Liver (tissue), 3 donors: ENCODE data around the gene CIB4.

Source experiments
- EGR1 ChIP-seq, 2 donors: IDR thresholded peaks; 2 replicates each; pipeline ENCODE4 v1.6.1; 2016 to 2018; ENCODE audit warnings: antibody characterized with exemption in 2 of 2, low read depth in 2 of 2
- HNF4A ChIP-seq, 2 donors: conservative IDR thresholded peaks; 2 replicates each; pipeline ENCODE4 v1.6.1; 2016; ENCODE audit warnings: antibody characterized with exemption in 2 of 2, mild to moderate bottlenecking in 2 of 2
- HNF4G ChIP-seq: IDR thresholded peaks from 2 replicates; pipeline ENCODE4 v1.6.1; 2016; ENCODE audit warnings: antibody characterized with exemption
- JUND ChIP-seq, 2 donors: IDR thresholded peaks; 2 replicates each; pipeline ENCODE4 v1.6.1; 2016; ENCODE audit warnings: antibody characterized with exemption in 2 of 2
- MAX ChIP-seq: IDR thresholded peaks from 2 replicates; pipeline ENCODE4 v1.6.1; 2016; ENCODE audit warnings: antibody characterized with exemption
- RAD21 ChIP-seq, 2 donors: IDR thresholded peaks; 2 replicates each; pipeline ENCODE4 v1.6.1; 2016; ENCODE audit warnings: antibody characterized with exemption in 2 of 2, mild to moderate bottlenecking in 2 of 2
- TAF1 ChIP-seq: conservative IDR thresholded peaks from 2 replicates; pipeline ENCODE4 v1.6.1; 2016; ENCODE audit warnings: antibody characterized with exemption, mild to moderate bottlenecking
- YY1 ChIP-seq: IDR thresholded peaks from 2 replicates; pipeline ENCODE4 v1.6.1; 2016; ENCODE audit warnings: antibody characterized with exemption, mild to moderate bottlenecking
- ZBTB33 ChIP-seq: IDR thresholded peaks from 2 replicates; pipeline ENCODE4 v1.6.1; 2016; ENCODE audit warnings: antibody characterized with exemption
- TF ChIP-seq, protein P1 (sequence below): IDR thresholded peaks from 2 replicates; pipeline ENCODE4 v1.6.1; 2016; ENCODE audit warnings: antibody characterized with exemption, mild to moderate bottlenecking
- TF ChIP-seq, protein P2 (sequence below): fragments of 150-350 bp; IDR thresholded peaks from 2 replicates; pipeline ENCODE4 v1.5.1; 2017; ENCODE audit warnings: improper control_type of control experiment, low read depth, low read length; ENCODE audit not compliant: missing input control
- TF ChIP-seq, protein P3 (sequence below): IDR thresholded peaks from 2 replicates; pipeline ENCODE4 v1.6.1; 2016; ENCODE audit warnings: antibody characterized with exemption
- donor health status: healthy.
- donor health status: healthy.

DNA sequence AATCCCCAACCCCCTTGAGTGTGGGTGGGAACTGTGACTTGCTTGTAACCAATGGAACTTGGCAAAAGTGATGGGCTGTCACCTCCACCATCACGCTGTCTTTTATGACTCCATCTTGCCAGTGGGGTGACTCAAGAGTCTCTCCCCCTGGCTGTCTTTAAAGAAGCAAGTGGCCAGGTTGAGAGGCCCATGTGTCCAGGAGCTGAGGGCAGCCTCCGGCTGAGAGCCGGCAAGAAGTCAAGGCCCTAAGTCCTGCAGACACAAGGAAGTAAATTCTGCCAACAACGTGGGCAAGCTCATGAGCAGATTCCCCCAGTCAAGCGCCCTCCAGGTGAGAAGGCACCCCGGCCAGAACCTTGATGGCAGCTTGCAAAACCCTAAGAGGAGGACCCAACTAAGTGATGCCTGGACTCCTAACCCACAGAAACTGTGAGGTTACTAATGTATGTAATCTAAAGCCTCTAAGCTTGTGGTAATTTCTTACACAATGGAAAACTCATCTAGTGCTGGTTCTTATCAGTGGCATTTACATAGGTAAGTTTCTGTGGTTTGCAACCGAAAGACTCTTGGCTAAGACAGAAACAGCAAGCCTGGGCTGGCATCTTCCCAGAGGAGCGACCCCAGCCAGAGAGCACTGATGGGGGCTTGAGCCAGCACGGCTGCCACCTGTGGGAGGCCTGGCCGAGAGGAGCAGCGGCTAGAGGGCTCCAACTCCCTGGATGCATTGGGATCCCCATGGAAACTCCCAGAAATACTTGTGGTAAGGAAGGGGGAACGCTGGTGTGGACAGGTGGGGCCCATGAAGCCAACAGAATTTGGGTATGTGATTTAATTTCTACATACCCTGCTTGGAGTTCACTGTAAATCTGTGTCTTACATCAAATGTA is 49.3 kb downstream of the CIB4 start:
- TF ChIP-seq YY1: no peak
- TF ChIP-seq, protein P1, sequence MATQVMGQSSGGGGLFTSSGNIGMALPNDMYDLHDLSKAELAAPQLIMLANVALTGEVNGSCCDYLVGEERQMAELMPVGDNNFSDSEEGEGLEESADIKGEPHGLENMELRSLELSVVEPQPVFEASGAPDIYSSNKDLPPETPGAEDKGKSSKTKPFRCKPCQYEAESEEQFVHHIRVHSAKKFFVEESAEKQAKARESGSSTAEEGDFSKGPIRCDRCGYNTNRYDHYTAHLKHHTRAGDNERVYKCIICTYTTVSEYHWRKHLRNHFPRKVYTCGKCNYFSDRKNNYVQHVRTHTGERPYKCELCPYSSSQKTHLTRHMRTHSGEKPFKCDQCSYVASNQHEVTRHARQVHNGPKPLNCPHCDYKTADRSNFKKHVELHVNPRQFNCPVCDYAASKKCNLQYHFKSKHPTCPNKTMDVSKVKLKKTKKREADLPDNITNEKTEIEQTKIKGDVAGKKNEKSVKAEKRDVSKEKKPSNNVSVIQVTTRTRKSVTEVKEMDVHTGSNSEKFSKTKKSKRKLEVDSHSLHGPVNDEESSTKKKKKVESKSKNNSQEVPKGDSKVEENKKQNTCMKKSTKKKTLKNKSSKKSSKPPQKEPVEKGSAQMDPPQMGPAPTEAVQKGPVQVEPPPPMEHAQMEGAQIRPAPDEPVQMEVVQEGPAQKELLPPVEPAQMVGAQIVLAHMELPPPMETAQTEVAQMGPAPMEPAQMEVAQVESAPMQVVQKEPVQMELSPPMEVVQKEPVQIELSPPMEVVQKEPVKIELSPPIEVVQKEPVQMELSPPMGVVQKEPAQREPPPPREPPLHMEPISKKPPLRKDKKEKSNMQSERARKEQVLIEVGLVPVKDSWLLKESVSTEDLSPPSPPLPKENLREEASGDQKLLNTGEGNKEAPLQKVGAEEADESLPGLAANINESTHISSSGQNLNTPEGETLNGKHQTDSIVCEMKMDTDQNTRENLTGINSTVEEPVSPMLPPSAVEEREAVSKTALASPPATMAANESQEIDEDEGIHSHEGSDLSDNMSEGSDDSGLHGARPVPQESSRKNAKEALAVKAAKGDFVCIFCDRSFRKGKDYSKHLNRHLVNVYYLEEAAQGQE: no peak
- TF ChIP-seq, protein P2, sequence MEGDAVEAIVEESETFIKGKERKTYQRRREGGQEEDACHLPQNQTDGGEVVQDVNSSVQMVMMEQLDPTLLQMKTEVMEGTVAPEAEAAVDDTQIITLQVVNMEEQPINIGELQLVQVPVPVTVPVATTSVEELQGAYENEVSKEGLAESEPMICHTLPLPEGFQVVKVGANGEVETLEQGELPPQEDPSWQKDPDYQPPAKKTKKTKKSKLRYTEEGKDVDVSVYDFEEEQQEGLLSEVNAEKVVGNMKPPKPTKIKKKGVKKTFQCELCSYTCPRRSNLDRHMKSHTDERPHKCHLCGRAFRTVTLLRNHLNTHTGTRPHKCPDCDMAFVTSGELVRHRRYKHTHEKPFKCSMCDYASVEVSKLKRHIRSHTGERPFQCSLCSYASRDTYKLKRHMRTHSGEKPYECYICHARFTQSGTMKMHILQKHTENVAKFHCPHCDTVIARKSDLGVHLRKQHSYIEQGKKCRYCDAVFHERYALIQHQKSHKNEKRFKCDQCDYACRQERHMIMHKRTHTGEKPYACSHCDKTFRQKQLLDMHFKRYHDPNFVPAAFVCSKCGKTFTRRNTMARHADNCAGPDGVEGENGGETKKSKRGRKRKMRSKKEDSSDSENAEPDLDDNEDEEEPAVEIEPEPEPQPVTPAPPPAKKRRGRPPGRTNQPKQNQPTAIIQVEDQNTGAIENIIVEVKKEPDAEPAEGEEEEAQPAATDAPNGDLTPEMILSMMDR: no peak
- no peak for TF ChIP-seq ZBTB33
- TF ChIP-seq, protein P3, sequence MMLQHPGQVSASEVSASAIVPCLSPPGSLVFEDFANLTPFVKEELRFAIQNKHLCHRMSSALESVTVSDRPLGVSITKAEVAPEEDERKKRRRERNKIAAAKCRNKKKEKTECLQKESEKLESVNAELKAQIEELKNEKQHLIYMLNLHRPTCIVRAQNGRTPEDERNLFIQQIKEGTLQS: no peak
- TF ChIP-seq HNF4G: no peak
- TF ChIP-seq JUND (IDR thresholded peaks at IDR 0.05): no peak
- TF ChIP-seq HNF4A (conservative IDR thresholded peaks at IDR 0.05): no peak
- TF ChIP-seq TAF1: no peak
- TF ChIP-seq EGR1 (IDR thresholded peaks at IDR 0.05; ENCODE audit: low read depth in 2 of 2): no peak
- no peak for TF ChIP-seq MAX
- TF ChIP-seq RAD21 (IDR thresholded peaks at IDR 0.05): no peak
